ENCODE measurements around the gene GDF3.
"Not testable (repeated sequence)": the region's sequence is repeated elsewhere in the genome, so short reads cannot be mapped to it uniquely, and the experiment has no call there.

Gene GDF3

GRCh38 chr12:7666595-7666994 is 29.0 kb downstream of the GDF3 start:
- DNase-seq = no peak

- no peak for DNase-seq
Measured at GRCh38 chr12:7661741-7662140, 33.8 kb downstream of the GDF3 start.

GRCh38 chr12:7656121-7656520 is 39.5 kb downstream of the GDF3 start:
- DNase-seq = no peak

DNA sequence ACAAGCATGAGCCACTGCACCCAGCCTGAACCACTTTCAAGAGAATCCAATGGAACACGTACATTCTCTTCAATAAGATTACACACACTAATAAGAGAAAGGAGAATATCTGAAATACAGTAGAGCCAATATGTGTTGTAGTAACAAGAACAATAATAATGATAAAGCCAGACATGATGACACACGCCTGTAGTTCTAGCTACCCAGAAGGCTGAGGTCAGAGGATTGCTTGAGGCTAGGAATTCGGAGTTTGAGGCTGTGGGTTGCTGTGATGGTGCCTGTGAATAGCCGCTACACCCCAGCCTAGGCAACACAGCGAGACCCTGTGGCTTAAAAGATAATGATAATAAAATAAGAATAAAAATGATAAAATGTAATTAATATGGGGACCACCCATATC is 45.5 kb downstream of the GDF3 start:
- no peak for DNase-seq

- no peak for DNase-seq
Measured at GRCh38 chr12:7647071-7647470, 48.5 kb downstream of the GDF3 start.

- DNase-seq = no peak
Measured at GRCh38 chr12:7646178-7646475, 49.4 kb downstream of the GDF3 start.

GRCh38 chr12:7645395-7646177 is 50.0 kb downstream of the GDF3 start:
- DNase-seq = no peak

- DNase-seq = no peak
Measured at GRCh38 chr12:7642876-7643309, 52.7 kb downstream of the GDF3 start.

DNA sequence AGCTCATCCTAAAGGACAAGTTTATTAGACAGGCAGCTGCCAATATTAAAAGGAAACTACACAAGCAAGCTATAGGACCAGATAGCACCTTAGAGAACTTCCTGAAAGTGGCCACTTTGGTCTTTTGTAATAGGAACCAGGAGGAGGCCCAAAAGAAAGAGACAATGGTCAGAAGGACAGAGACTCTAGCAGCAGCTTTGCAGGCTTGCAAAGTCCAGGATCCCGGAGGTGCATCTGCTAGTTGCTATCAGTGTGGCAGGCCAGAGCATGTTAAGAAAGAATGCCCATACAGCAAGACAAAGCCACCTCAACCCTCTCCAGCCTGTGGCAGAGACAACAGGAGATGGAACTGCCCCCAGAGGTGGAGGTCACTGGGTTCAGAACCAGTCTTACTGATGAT is 53.3 kb downstream of the GDF3 start:
- no peak for DNase-seq

DNA sequence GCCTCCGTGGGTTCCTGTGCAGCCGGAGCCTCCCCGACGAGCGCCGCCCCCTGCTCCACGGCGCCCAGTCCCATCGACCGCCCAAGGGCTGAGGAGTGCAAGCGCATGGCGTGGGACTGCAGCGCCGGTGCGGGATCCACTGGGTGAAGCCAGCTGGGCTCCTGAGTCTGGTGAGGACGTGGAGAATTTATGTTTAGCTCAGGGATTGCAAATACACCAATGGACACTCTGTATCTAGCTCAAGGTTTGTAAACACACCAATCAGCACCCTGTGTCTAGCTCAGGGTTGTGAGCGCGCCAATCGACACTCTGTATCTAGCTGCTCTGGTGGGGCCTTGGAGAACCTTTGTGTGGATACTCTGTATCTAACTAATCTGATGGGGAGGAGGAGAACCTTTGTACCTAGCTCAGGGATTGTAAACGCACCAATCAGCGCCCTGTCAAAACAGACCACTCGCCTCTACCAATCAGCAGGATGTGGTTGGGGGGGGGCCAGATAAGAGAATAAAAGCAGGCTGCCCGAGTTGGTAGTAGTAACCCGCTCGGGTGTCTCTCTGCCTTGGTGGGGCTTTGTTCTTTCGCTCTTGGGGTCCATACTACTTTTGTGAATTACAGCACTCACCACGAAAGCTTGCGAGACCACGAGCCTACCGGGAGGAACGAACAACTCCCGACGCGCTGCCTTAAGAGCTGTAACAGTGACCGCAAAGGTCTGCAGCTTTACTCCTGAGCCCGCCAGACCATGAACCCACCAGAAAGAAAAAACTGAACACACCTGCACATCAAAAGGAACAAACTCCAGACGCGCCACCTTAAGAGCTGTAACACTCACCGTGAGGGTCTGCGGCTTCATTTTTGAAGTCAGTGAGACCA is 55.2 kb downstream of the GDF3 start:
- not testable (repeated sequence) for DNase-seq
